GM19438 (cell line): ENCODE results near the gene RTKN2.

Experiments
- ATAC-seq: cut with Tn5 transposase; IDR thresholded peaks from one replicate; pipeline ENCODE4 v1.9.1; 2021; ENCODE audit warnings: low read depth; ENCODE audit not compliant: unreplicated experiment

Gene RTKN2

DNA sequence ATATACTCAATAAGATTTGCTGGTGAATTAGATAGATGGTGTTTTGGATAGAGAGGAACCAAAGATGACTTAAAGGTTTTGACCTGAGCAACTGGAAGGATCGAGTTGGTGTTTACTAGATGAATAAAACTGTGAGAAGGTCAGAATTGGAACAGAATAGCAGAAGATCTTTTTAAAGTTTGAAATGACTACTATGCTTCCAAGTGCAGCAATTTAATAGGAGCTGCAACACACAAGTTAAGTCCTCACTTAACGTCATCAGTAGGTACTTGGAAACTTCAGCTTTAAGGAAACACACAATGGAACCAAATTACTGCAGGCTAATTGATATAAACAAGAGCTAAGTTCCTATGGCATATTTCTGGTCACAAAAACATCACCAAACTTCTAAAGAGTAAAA, 86.5 kb downstream of the RTKN2 start:
- no peak for ATAC-seq

GRCh38 chr10:62180677-62181076, 88.0 kb downstream of the RTKN2 start:
- ATAC-seq: no peak

DNA sequence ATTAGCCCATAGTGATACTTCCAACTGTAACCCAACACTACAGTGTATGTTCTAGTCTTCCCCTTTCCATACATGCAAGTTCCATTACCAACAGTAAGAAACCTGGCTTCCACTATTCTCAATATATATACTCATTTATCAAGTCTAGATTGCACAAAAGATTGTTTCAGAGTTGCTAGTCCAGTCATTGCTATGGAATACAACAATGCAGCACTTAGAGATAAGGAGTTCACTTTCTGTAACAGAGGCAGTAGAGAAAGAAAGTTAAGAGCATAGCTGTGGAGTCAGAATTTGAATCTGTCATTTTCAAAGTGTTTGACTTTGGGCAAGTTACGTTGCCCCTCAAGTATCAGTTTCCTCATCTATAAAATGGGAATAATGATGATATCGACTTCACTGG, 90.1 kb downstream of the RTKN2 start:
- ATAC-seq: no peak

DNA sequence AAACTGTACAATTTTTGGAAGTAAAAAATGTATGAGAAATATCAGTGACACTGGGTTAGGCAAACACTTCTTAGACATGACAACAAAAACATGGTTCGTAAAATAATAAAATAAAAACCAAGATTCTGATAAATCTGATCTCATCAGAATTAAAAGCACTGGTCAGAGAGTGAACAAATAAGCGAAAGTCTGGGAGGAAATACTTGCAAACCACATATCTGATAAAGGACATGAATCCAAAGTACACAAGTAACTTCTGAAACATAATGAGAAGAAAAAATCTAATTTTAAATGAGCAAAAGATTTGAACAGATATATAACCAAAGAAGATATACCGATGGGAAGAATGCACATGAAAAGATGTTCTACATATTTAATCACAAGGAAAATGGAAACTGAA, 91.5 kb downstream of the RTKN2 start:
- ATAC-seq: no peak

GRCh38 chr10:62175251-62175650, 93.4 kb downstream of the RTKN2 start:
- ATAC-seq: no peak

GRCh38 chr10:62172465-62172864, 96.2 kb downstream of the RTKN2 start:
- ATAC-seq: no peak

GRCh38 chr10:62171791-62172190, 96.9 kb downstream of the RTKN2 start:
- ATAC-seq: no peak

GRCh38 chr10:62170732-62171131, 97.9 kb downstream of the RTKN2 start:
- no peak for ATAC-seq

GRCh38 chr10:62166331-62167131, 102.1 kb downstream of the RTKN2 start:
- peak; percentile 99 for ATAC-seq

DNA sequence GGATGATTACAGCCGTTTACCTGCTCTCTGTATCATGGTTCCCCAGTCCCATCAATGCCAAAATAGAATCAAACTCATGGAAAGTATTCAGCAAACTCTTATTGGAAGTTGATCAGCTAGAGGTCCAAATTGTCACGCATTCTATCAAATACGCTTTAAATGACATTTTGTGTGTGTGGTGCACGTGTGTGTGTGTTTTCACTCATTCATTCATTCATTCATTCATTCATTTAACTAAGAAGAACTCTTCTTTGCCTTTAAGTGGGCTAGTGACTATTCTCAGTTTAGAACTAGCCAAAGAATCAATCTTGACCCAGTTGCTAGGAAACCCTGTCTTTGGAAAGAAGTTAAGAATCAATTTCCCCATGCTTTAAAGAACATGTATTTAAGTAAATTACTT, 102.8 kb downstream of the RTKN2 start:
- ATAC-seq: no peak

GRCh38 chr10:62163024-62163423, 105.6 kb downstream of the RTKN2 start:
- no peak for ATAC-seq

- ATAC-seq: no peak
These were observed 106.2 kb downstream of the RTKN2 start for GRCh38 chr10:62162261-62162981.

GRCh38 chr10:62159351-62159750, 109.3 kb downstream of the RTKN2 start:
- ATAC-seq: no peak

DNA sequence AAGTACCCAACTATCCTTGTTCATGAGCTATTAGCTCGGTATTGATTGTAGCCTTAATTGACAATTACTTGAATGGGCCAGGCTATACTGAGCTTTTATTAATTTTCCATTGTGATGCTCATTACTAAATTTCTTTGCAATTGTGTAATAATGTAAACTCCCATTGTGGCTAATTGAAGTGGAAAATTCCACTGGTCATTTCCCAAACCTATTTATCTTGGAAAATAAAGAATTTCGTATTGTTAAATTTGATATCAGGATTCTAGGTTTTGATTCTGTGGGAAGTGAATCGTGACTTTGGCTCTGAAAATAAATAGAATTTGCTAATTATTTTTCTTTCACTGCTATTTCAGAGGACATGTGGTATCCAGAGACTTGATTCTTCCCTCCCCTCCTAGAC, 111.0 kb downstream of the RTKN2 start:
- no peak for ATAC-seq

- no peak for ATAC-seq
These were observed 113.5 kb downstream of the RTKN2 start for GRCh38 chr10:62155054-62155680.

DNA sequence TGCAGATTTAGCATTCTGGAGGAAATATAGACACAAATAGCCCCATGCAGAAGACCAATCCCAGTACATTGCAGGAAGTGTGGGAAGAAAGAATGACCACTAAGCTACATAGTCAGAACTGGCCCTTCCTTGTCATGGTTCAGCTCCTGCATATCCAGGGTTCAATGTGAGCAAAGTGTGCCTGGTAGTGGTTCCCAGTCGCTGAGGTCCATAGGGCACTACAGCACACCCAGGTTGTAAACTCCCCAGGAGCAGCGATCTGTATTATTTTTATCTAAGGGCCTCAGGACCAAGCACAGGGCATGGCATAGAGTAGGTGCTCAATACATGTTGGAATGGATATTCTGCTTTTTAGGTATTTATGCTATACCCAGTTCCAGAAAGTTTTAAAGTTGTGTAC, 114.4 kb downstream of the RTKN2 start:
- no peak for ATAC-seq

- no peak for ATAC-seq
These were observed 115.5 kb downstream of the RTKN2 start for GRCh38 chr10:62153191-62153590.

DNA sequence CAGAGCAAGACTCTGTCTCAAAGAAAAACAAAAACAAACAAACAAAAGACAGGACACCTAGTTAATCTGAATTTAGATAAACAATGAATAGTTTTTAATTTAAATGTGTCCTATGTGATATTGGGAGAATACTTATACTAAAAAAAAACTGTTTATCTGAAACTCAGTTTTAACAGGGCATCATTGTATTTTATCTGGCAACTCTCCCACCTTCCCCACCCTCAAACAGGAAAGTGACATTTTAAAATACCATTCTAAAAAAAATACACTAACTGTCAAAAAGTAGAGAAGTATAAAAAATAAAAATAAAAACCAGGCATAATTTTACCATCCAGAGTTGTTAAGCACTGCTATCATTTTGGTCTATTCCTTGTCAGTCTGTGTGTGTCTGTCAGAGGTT, 119.0 kb downstream of the RTKN2 start:
- no peak for ATAC-seq

DNA sequence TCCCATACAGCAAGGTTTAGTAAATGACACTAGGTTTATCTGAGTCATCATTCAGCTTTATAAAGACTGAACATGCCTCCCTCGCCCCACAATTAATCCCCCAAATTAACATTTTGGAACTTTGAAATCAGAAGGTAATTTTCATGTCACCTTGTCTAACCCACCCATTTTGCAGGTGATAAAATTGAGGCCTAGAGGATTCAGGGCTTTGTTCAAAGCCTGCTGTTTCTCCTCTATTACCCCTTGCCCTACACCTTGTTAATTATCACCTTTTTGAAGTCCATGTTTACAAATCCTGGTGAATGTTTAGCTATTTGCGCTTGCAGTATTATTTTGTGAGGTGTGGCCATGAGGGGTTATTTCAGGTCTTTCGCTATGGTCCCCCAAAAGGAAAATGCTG, 120.5 kb downstream of the RTKN2 start:
- no peak for ATAC-seq

DNA sequence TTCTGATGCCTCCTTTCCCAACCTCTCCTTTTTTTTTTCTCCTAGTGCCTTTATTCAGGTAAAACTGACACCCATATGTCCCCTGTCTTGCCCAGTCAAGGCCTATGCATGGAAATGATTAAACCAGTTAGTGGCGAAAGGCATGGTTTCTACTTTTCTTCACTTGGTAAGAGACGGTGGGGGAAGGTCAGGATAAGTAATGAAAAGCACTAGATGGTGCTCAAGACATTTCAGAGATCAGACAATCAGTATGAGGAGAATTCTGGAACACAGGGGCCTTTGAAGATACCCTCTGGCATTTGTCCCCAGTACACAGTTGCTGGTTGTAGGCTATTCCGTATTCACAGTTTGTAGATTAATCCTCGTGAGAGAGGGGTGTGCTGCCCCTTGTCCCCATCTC, 121.2 kb downstream of the RTKN2 start:
- ATAC-seq: no peak

DNA sequence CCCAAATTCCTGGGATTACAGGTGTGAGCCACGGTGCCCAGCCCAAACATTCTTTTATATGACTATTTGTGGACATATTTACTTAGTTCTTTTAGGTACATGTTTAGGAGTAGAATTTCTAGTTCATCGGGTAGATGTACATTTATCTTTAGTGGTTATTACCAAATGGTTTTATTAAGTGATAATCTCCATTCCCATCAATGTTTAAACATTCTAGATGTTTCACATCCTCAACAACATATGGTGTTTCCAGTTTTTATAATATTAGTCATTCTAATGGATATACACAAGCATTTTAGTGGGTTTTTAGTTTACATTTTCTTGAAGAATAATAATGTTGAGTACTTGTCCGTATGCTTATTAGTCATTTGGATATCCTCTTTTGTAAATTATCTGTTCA, 131.7 kb downstream of the RTKN2 start:
- no peak for ATAC-seq

DNA sequence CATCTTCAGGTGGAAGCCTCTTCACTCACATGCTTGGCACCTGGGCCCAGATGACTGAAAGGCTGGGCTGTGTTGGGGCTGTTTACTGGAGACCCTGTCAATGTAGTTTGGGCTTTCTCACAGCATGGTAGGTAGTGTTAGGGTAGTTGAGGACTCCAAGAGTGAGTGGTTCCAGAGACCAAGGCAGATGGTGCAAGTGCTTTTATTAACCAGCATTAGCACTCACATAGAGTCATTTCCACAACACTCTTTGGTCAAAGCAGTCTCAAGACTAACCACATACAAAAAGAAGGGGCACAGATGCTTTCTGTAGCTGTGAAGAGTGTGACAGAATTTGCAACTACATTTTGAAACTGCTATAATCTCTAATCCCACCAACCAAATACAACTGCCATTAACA, 135.0 kb downstream of the RTKN2 start:
- peak; percentile 90 for ATAC-seq
